AG10803 (cell line): ENCODE measurements around the gene CCSER1.
"Not testable (repeated sequence)": the region's sequence is repeated elsewhere in the genome, so short reads cannot be mapped to it uniquely, and the experiment has no call there.

Source experiments
- DNase-seq: peaks from one replicate; pipeline ENCODE4 v3.0.0; 2010; ENCODE audit warnings: low read depth
- H3K4me3 ChIP-seq: 2 replicates; pipeline ENCODE4 v1.5.1; 2011; ENCODE audit warnings: mild to moderate bottlenecking, low read length, control low read depth
- CTCF ChIP-seq: conservative IDR thresholded peaks from 2 replicates; pipeline ENCODE4 v1.5.1; 2011; ENCODE audit warnings: mild to moderate bottlenecking, low read length, control low read depth, inconsistent platforms

The CCSER1 gene

GRCh38 chr4:91256043-91256442, 1128.8 kb downstream of the CCSER1 start:
- no peak overlapping the region for H3K4me3 ChIP-seq
- DNase-seq = no peak
- no peak for TF ChIP-seq CTCF

- H3K4me3 ChIP-seq = no peak overlapping the region
- TF ChIP-seq CTCF = no peak
- DNase-seq = no peak
Measured at GRCh38 chr4:91256751-91257150, 1129.6 kb downstream of the CCSER1 start.

- no peak for DNase-seq
- no peak overlapping the region for H3K4me3 ChIP-seq
- TF ChIP-seq CTCF = no peak
Measured at GRCh38 chr4:91257721-91258120, 1130.5 kb downstream of the CCSER1 start.

- no peak overlapping the region for H3K4me3 ChIP-seq
- TF ChIP-seq CTCF = no peak
- DNase-seq = no peak
Measured at GRCh38 chr4:91258326-91258725, 1131.1 kb downstream of the CCSER1 start.

GRCh38 chr4:91267543-91267942, 1140.3 kb downstream of the CCSER1 start:
- no peak overlapping the region for H3K4me3 ChIP-seq
- no peak for DNase-seq
- no peak for TF ChIP-seq CTCF

- H3K4me3 ChIP-seq, DNase-seq: not testable (repeated sequence)
Measured at GRCh38 chr4:91268481-91268880, 1141.3 kb downstream of the CCSER1 start.

GRCh38 chr4:91268913-91269312, 1141.7 kb downstream of the CCSER1 start:
- TF ChIP-seq CTCF = no peak
- no peak overlapping the region for H3K4me3 ChIP-seq
- DNase-seq = no peak

GRCh38 chr4:91279899-91280298, 1152.7 kb downstream of the CCSER1 start:
- no peak overlapping the region for H3K4me3 ChIP-seq
- no peak for TF ChIP-seq CTCF
- DNase-seq = no peak
